H1 (cell line): Measurements from ENCODE around the gene VPS26B.

Experiments used
- CBX8 ChIP-seq: fragments of 300-800, 300-1000 bp; sonication (generic); IDR thresholded peaks from 2 replicates; pipeline ENCODE4 v1.7.1; 2016; ENCODE audit warnings: low read depth, low read length, borderline replicate concordance
- KDM4A ChIP-seq: IDR thresholded peaks from one replicate; pipeline ENCODE4 v1.7.1; 2012; ENCODE audit warnings: low read depth, mild to moderate bottlenecking, moderate library complexity, low read length, inconsistent platforms; ENCODE audit not compliant: severe bottlenecking
- POLR2A ChIP-seq, 2 experiments: IDR thresholded peaks; 1 replicate in 1 of 2; 2 replicates in 1 of 2; pipeline ENCODE4 v1.6.1; 2011; ENCODE audit warnings: low read depth in 2 of 2, low read length in 2 of 2, mild to moderate bottlenecking in 2 of 2; ENCODE audit errors: control extremely low read depth in 1 of 2
- TAF1 ChIP-seq: IDR thresholded peaks from 2 replicates; pipeline ENCODE4 v1.6.1; 2011; ENCODE audit warnings: mild to moderate bottlenecking, low read depth, low read length
- ZNF274 ChIP-seq: IDR thresholded peaks from 2 replicates; pipeline ENCODE4 v1.7.0; 2012; ENCODE audit warnings: low read length, borderline replicate concordance; ENCODE audit errors: extremely low read depth
- TF ChIP-seq, protein P1 (sequence below): IDR thresholded peaks from 2 replicates; pipeline ENCODE4 v1.6.1; 2012; ENCODE audit warnings: inconsistent platforms
- TF ChIP-seq, protein P2 (sequence below): IDR thresholded peaks from 2 replicates; pipeline ENCODE4 v1.6.1; 2011; ENCODE audit warnings: low read depth, mild to moderate bottlenecking, low read length; ENCODE audit not compliant: insufficient read depth
- TF ChIP-seq, protein P3 (sequence below), 3 experiments: IDR thresholded peaks; 1 replicate in 2 of 3; 2 replicates in 1 of 3; pipeline versions ENCODE4 v1.5.1 to v1.6.1; 2011; ENCODE audit warnings: low read length in 3 of 3, mild to moderate bottlenecking in 3 of 3, inconsistent platforms in 2 of 3, low read depth in 1 of 3, moderate library complexity in 1 of 3; ENCODE audit not compliant: insufficient read depth in 1 of 3; ENCODE audit errors: control extremely low read depth in 1 of 3

DNA sequence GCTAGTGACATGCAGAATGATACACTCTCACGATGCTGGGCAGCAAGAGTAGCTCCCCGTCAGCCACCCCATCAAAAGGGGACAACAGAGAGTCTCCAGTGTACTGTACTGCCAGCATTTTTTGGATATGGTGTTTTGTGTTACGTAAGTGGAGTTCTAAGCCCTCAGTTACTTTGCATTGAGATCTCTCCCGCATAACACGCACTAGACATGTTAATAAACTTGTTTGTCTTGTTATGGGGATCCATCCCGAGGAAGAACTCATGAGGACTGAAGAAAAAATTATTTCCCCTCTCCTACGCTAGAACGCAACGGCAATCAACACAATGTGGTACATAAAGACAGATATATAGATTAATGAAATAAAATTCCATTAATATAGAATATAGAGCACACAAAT is 24.9 kb upstream of the VPS26B start:
- TF ChIP-seq KDM4A, result no peak
- TF ChIP-seq CBX8, result no peak
- TF ChIP-seq POLR2A (IDR thresholded peaks at IDR 0.05; ENCODE audit: control extremely low read depth in 1 of 2, low read depth in 2 of 2, low read length in 2 of 2), result no peak
- TF ChIP-seq, protein P1, sequence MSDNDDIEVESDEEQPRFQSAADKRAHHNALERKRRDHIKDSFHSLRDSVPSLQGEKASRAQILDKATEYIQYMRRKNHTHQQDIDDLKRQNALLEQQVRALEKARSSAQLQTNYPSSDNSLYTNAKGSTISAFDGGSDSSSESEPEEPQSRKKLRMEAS, result no peak
- TF ChIP-seq TAF1, result no peak
- TF ChIP-seq, protein P2, sequence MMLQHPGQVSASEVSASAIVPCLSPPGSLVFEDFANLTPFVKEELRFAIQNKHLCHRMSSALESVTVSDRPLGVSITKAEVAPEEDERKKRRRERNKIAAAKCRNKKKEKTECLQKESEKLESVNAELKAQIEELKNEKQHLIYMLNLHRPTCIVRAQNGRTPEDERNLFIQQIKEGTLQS, result no peak
- TF ChIP-seq, protein P3, sequence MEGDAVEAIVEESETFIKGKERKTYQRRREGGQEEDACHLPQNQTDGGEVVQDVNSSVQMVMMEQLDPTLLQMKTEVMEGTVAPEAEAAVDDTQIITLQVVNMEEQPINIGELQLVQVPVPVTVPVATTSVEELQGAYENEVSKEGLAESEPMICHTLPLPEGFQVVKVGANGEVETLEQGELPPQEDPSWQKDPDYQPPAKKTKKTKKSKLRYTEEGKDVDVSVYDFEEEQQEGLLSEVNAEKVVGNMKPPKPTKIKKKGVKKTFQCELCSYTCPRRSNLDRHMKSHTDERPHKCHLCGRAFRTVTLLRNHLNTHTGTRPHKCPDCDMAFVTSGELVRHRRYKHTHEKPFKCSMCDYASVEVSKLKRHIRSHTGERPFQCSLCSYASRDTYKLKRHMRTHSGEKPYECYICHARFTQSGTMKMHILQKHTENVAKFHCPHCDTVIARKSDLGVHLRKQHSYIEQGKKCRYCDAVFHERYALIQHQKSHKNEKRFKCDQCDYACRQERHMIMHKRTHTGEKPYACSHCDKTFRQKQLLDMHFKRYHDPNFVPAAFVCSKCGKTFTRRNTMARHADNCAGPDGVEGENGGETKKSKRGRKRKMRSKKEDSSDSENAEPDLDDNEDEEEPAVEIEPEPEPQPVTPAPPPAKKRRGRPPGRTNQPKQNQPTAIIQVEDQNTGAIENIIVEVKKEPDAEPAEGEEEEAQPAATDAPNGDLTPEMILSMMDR (IDR thresholded peaks at IDR 0.05; ENCODE audit: control extremely low read depth in 1 of 3, insufficient read depth in 1 of 3, low read depth in 1 of 3, low read length in 3 of 3), result no peak
- TF ChIP-seq ZNF274, result no peak
